ENCODE results near the gene USH1C.

- no peak for TF ChIP-seq RARB (CRISPR knock-in tag; IDR thresholded peaks at IDR 0.05)
- TF ChIP-seq OSR1 (CRISPR knock-in tag; IDR thresholded peaks at IDR 0.05), result no peak
These were observed 1.2 kb downstream of the USH1C start for GRCh38 chr11:17543041-17543440.

Measured in SK-N-SH treated with all-trans-retinoic acid at 6 μM for 48 hours (cell line).